AG09319 (cell line): ENCODE results near the gene TMEM255B.

ENCODE experiments used
- DNase-seq: peaks from one replicate; pipeline ENCODE4 v3.0.0-alpha.2; 2010; ENCODE audit warnings: low read depth; ENCODE audit errors: extremely low read depth
- CTCF ChIP-seq: IDR thresholded peaks from 2 replicates; pipeline ENCODE4 v1.5.1; 2011; ENCODE audit warnings: low read depth, mild to moderate bottlenecking, inconsistent platforms, low read length, moderate library complexity

The TMEM255B gene

DNA sequence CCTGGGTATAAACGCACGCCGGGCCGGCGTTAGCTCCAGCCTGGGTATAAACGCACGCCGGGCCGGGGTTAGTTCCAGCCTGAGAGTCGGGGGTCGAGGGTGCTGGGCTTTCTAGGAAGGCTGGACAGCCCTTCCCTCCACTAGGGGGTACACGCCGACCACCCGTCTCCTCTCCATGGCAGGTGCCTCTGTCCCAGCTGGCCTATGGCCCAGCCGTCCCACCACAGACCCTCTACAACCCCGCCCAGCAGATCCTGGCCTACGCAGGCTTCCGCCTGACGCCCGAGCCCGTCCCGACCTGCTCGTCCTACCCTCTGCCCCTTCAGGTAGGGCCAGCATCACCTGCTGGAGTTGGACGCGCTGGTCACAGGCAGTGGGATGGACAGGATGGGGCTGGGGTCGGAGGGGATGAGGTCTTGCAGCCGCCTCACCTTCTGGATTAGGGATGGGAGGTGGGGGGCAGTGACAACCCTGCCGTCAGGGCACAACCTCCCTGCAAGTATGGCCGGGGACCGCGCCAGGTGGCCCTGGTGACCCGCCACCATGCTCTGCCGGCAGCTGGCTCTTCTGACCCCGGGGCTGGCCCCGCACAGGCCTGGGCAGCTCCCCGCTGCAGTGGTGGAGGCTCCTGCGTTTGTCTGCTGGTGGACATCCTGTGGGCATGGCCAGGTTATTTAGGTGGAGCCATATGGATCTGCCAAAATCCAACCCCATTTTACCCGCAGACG is 45.8 kb downstream of the TMEM255B start:
- DNase-seq = no peak
- TF ChIP-seq CTCF = no peak

GRCh38 chr13:113805431-113806103 is 46.5 kb downstream of the TMEM255B start:
- DNase-seq = no peak
- no peak for TF ChIP-seq CTCF

GRCh38 chr13:113806104-113806471 is 47.1 kb downstream of the TMEM255B start:
- no peak for DNase-seq
- TF ChIP-seq CTCF = no peak

DNA sequence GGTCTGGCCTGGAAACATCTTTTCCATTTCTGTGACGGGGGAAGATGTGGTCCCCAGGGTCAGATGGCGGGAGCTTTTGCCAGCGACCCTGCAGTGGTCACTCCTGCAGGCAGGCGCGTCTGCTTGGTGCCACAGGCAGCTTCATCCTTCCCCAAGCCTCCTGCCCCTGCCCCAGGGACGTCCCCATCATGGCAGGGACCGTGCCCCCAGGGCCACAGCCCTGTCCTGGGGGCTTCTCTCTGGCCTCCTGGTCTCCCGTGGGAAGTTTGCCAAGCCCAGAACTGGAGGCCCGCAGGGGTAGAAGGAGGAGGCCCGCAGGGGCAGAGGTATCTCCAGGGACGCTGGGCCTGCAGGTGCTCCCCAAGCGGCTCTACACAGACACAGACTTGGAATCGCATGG is 47.5 kb downstream of the TMEM255B start:
- no peak for DNase-seq
- no peak for TF ChIP-seq CTCF

DNA sequence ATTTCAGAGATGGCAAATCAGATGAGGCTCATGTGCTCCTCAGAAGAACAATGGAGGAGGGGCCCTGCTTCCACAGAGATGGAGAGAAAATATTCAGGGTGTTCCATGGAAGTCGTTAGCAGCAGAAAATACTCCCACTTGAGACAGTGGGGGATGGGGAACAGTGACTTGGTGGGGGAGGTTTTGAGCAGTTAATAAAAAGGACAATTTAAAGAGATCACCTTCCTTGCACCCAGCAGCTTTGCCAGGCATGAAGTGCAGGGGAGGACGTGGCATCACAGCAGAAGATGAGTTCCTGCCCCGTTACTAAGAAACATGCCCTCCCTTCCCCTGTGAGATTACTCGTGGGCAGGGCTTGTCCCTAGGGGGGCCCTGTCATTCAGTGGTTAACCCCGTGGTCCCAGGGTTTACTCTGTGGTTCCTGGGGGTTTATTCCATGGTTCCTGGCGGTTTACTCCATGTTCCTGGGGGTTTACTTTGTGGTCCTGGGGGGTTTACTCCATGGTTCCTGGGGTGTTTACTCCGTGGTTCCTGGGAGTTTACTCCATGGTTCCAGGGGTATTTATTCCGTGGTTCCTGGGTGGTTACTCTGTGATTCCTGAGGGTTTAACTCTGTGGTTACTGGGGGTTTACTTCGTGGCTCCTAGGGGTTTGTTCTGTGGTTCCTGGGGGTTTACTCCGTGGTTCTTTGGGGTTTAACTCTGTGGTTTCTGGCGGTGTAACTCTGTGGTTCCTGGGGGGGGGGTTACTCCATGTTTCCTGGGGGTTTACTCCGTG is 49.2 kb downstream of the TMEM255B start:
- DNase-seq = no peak
- TF ChIP-seq CTCF = no peak

DNA sequence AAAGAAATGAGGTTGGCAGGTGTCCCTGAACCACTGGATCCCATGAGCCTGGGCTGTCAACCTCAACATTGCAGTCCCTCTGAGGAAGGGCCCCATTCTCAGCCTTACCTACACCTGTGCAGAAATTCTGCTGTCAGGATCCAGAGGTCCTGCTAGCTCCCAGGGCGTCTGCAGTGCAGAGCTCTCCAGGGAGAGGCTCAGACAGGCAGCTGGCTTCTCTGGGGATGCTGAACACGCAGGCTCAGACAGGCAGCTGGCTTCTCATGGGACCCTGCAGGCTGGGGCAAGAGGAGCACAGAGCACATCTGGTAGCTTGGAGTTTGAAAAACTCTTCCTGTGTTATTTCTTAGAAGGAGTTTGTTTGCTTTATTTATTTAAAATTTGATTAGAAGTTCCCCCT is 50.9 kb downstream of the TMEM255B start:
- DNase-seq = no peak
- TF ChIP-seq CTCF = no peak

DNA sequence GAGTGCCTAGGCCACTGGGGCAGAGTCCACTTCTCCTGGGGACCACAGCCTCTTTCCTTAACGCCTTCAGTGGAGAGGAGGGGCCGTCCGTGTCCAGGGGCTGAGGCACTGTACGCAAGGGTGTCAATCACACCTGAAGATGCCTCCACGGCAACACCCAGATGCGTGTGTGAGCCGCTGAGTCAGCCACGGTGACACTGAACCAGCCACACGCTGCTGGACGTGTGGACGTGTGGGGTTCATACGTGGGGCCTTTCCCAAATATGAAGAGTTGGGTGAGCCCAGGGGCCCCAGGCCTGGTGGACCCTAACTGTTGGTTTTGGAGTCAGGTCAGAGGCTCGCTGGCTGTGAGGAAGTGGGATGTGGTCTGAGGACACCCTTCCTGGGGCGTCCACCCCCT is 51.6 kb downstream of the TMEM255B start:
- no peak for TF ChIP-seq CTCF
- DNase-seq = no peak
